H1 (cell line): ENCODE data around the gene USH1C.

Source experiments
- EP300 ChIP-seq, 2 experiments: IDR thresholded peaks; 1 replicate in 1 of 2; 2 replicates in 1 of 2; pipeline ENCODE4 v1.6.1; 2011 to 2012; ENCODE audit warnings: low read depth in 2 of 2, low read length in 2 of 2, mild to moderate bottlenecking in 2 of 2, borderline replicate concordance in 1 of 2, inconsistent platforms in 1 of 2, moderate library complexity in 1 of 2
- EZH2 ChIP-seq: fragments of 200-600 bp; sonication (generic); IDR thresholded peaks from 2 replicates; pipeline ENCODE4 v1.7.1; 2012; ENCODE audit warnings: low read depth, mild to moderate bottlenecking, moderate library complexity, low read length, inconsistent platforms; ENCODE audit not compliant: severe bottlenecking
- FOSL1 ChIP-seq: IDR thresholded peaks from 2 replicates; pipeline ENCODE4 v1.6.1; 2011; ENCODE audit warnings: mild to moderate bottlenecking, low read depth, low read length, moderate library complexity; ENCODE audit not compliant: insufficient read depth
- GABPA ChIP-seq: IDR thresholded peaks from 2 replicates; pipeline ENCODE4 v1.6.1; 2011; ENCODE audit warnings: mild to moderate bottlenecking, low read length, moderate library complexity, borderline replicate concordance; ENCODE audit not compliant: insufficient read depth
- KDM1A ChIP-seq: fragments of 200-600, 300-600 bp; sonication (generic); IDR thresholded peaks from 2 replicates; pipeline ENCODE4 v1.7.1; 2016; ENCODE audit warnings: mild to moderate bottlenecking, low read length, borderline replicate concordance
- MAX ChIP-seq: IDR thresholded peaks from 2 replicates; pipeline ENCODE4 v1.6.1; 2012; ENCODE audit warnings: inconsistent platforms
- POLR2A ChIP-seq, 2 experiments: IDR thresholded peaks; 1 replicate in 1 of 2; 2 replicates in 1 of 2; pipeline ENCODE4 v1.6.1; 2011; ENCODE audit warnings: low read depth in 2 of 2, low read length in 2 of 2, mild to moderate bottlenecking in 2 of 2; ENCODE audit errors: control extremely low read depth in 1 of 2
- SP2 ChIP-seq: IDR thresholded peaks from 2 replicates; pipeline ENCODE4 v1.6.1; 2012; ENCODE audit warnings: mild to moderate bottlenecking, low read length, inconsistent platforms
- SUZ12 ChIP-seq: fragments of 200-600 bp; sonication (generic); IDR thresholded peaks from 2 replicates; pipeline ENCODE4 v1.6.1; 2012; ENCODE audit warnings: mild to moderate bottlenecking, inconsistent platforms, low read length, moderate library complexity, mixed read lengths
- TAF7 ChIP-seq: optimal IDR thresholded peaks from 2 replicates; pipeline ENCODE3; 2011; ENCODE audit warnings: low read depth, mild to moderate bottlenecking, inconsistent platforms, low read length, moderate library complexity, borderline replicate concordance
- YY1 ChIP-seq: IDR thresholded peaks from 2 replicates; pipeline ENCODE4 v1.6.1; 2011; ENCODE audit warnings: low read depth, mild to moderate bottlenecking, low read length
- TF ChIP-seq, protein P1 (sequence below), 3 experiments: IDR thresholded peaks; 1 replicate in 2 of 3; 2 replicates in 1 of 3; pipeline versions ENCODE4 v1.5.1 to v1.6.1; 2011; ENCODE audit warnings: low read length in 3 of 3, mild to moderate bottlenecking in 3 of 3, inconsistent platforms in 2 of 3, low read depth in 1 of 3, moderate library complexity in 1 of 3; ENCODE audit not compliant: insufficient read depth in 1 of 3; ENCODE audit errors: control extremely low read depth in 1 of 3
- TF ChIP-seq, protein P2 (sequence below): IDR thresholded peaks from 2 replicates; pipeline ENCODE4 v1.6.1; 2011; ENCODE audit warnings: low read length, improper control_type of control experiment

DNA sequence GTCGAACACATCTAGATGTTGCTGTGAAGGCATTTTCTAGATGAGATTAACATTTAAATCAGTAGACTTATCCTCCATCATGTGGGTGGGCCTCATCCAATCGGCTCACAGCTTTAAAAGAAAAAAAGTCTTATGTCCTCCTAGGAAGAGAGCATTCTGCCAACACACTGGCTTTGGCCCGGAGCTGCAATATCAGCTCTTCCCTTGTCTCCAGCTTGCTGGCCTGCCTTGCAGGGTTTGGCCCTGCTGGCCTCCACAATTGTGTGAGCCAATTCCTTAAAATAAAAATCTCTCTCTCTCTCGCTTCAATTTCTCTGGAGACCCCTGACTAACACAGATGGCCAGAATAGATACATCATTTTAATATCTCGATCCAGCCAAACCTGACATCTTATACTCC lies 54.5 kb downstream of the USH1C start:
- TF ChIP-seq, protein P1, sequence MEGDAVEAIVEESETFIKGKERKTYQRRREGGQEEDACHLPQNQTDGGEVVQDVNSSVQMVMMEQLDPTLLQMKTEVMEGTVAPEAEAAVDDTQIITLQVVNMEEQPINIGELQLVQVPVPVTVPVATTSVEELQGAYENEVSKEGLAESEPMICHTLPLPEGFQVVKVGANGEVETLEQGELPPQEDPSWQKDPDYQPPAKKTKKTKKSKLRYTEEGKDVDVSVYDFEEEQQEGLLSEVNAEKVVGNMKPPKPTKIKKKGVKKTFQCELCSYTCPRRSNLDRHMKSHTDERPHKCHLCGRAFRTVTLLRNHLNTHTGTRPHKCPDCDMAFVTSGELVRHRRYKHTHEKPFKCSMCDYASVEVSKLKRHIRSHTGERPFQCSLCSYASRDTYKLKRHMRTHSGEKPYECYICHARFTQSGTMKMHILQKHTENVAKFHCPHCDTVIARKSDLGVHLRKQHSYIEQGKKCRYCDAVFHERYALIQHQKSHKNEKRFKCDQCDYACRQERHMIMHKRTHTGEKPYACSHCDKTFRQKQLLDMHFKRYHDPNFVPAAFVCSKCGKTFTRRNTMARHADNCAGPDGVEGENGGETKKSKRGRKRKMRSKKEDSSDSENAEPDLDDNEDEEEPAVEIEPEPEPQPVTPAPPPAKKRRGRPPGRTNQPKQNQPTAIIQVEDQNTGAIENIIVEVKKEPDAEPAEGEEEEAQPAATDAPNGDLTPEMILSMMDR (IDR thresholded peaks at IDR 0.05; ENCODE audit: control extremely low read depth in 1 of 3, insufficient read depth in 1 of 3, low read depth in 1 of 3, low read length in 3 of 3) = no peak
- TF ChIP-seq EP300 (IDR thresholded peaks at IDR 0.05; ENCODE audit: borderline replicate concordance in 1 of 2, low read depth in 2 of 2, low read length in 2 of 2) (no peak), YY1 (no peak), EZH2 (no peak), MAX (no peak), POLR2A (IDR thresholded peaks at IDR 0.05; ENCODE audit: control extremely low read depth in 1 of 2, low read depth in 2 of 2, low read length in 2 of 2) (no peak), FOSL1 (no peak), KDM1A (no peak), GABPA (no peak), TAF7 (no peak), SP2 (no peak), SUZ12 (no peak)
- TF ChIP-seq, protein P2, sequence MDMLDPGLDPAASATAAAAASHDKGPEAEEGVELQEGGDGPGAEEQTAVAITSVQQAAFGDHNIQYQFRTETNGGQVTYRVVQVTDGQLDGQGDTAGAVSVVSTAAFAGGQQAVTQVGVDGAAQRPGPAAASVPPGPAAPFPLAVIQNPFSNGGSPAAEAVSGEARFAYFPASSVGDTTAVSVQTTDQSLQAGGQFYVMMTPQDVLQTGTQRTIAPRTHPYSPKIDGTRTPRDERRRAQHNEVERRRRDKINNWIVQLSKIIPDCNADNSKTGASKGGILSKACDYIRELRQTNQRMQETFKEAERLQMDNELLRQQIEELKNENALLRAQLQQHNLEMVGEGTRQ = no peak
